Uterus (tissue), 2 donors: ENCODE data around the gene RASL10A.

Source experiments
- POLR2A ChIP-seq, 2 donors: fragments of 450-650 bp; IDR thresholded peaks; one replicate each; pipeline ENCODE4 v1.6.1; 2016; ENCODE audit warnings: antibody characterized with exemption in 2 of 2, mild to moderate bottlenecking in 1 of 2, moderate library complexity in 1 of 2
- TF ChIP-seq, protein P1 (sequence below), 4 experiments: fragments of 200-600 bp in 2 of 4; fragments of 450-650 bp in 2 of 4; sonication (generic) in 2 of 4; IDR thresholded peaks; one replicate each; pipeline ENCODE4 v1.5.1; 2016 to 2019; ENCODE audit warnings: antibody characterized with exemption in 4 of 4, mild to moderate bottlenecking in 2 of 4, moderate library complexity in 1 of 4

DNA sequence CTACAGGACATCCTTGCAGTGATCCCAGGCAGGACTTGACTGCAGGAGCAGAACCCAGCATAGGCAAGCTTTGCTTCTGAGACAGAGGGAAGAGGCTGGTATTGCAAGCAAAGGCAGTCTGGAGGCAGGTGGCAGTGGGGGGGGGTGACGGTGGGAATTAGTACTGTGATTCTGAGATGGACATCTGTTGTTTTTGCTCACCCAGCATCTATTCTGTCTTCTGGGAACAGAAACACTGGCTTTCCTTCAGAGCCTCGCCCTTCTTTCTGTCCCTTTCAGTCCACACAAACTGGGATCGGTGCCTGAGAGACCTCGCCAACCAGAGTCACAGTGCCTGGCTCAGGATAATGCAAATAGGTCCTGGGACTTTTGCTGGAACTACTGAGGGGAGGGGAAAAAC lies 31.2 kb upstream of the RASL10A start:
- TF ChIP-seq, protein P1, sequence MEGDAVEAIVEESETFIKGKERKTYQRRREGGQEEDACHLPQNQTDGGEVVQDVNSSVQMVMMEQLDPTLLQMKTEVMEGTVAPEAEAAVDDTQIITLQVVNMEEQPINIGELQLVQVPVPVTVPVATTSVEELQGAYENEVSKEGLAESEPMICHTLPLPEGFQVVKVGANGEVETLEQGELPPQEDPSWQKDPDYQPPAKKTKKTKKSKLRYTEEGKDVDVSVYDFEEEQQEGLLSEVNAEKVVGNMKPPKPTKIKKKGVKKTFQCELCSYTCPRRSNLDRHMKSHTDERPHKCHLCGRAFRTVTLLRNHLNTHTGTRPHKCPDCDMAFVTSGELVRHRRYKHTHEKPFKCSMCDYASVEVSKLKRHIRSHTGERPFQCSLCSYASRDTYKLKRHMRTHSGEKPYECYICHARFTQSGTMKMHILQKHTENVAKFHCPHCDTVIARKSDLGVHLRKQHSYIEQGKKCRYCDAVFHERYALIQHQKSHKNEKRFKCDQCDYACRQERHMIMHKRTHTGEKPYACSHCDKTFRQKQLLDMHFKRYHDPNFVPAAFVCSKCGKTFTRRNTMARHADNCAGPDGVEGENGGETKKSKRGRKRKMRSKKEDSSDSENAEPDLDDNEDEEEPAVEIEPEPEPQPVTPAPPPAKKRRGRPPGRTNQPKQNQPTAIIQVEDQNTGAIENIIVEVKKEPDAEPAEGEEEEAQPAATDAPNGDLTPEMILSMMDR (IDR thresholded peaks at IDR 0.05) = no peak
- no peak for TF ChIP-seq POLR2A (IDR thresholded peaks at IDR 0.05)
